Umbilical cord (tissue), 2 donors: ENCODE results near the gene COL15A1. TPM values are rescaled to one million over a fixed set of nuclear protein-coding genes. Genes with fewer than 3 reads are reported as not detected.

Source experiments
- DNase-seq: peaks from one replicate; pipeline ENCODE4 v3.0.0-alpha.2; 2015; ENCODE audit warnings: low spot score
- total RNA-seq: library from RNA; depleted of rRNA; stranded (reverse); fragments of >200 nt; gene quantifications from one replicate; pipeline ENCODE4 v1.2.3, GENCODE V29; 2014; ENCODE audit warnings: low replicate concordance; ENCODE audit not compliant: insufficient read depth

COL15A1 gene
- total RNA-seq, 1 donor from 2014 or later, result 348 TPM

- DNase-seq, result no peak
These were observed 71.7 kb downstream of the COL15A1 start for GRCh38 chr9:99015448-99015847.

GRCh38 chr9:99015890-99016289 is 72.2 kb downstream of the COL15A1 start:
- DNase-seq, result no peak

- no peak for DNase-seq
These were observed 73.1 kb downstream of the COL15A1 start for GRCh38 chr9:99016681-99017387.

- DNase-seq, result no peak
These were observed 74.9 kb downstream of the COL15A1 start for GRCh38 chr9:99018653-99019052.

GRCh38 chr9:99019510-99020331 is 76.0 kb downstream of the COL15A1 start:
- DNase-seq, result peak; percentile 92

GRCh38 chr9:99020786-99021436 is 77.2 kb downstream of the COL15A1 start:
- DNase-seq, result no peak

GRCh38 chr9:99021512-99021911 is 77.8 kb downstream of the COL15A1 start:
- DNase-seq, result no peak

GRCh38 chr9:99023231-99023630 is 79.5 kb downstream of the COL15A1 start:
- no peak for DNase-seq

GRCh38 chr9:99023831-99024230 is 80.1 kb downstream of the COL15A1 start:
- peak; percentile 51 for DNase-seq

- no peak for DNase-seq
These were observed 81.3 kb downstream of the COL15A1 start for GRCh38 chr9:99024959-99025358.

- DNase-seq, result no peak
These were observed 82.0 kb downstream of the COL15A1 start for GRCh38 chr9:99025616-99026270.

- DNase-seq, result peak; percentile 70
These were observed 82.7 kb downstream of the COL15A1 start for GRCh38 chr9:99026271-99026955.

- no peak for DNase-seq
These were observed 83.2 kb downstream of the COL15A1 start for GRCh38 chr9:99026956-99027298.

GRCh38 chr9:99027443-99027842 is 83.7 kb downstream of the COL15A1 start:
- no peak for DNase-seq

GRCh38 chr9:99029083-99029645 is 85.5 kb downstream of the COL15A1 start:
- DNase-seq, result no peak

GRCh38 chr9:99030092-99030511 is 86.4 kb downstream of the COL15A1 start:
- peak; percentile 83 for DNase-seq

- DNase-seq, result no peak
These were observed 87.0 kb downstream of the COL15A1 start for GRCh38 chr9:99030610-99031109.

- no peak for DNase-seq
These were observed 87.6 kb downstream of the COL15A1 start for GRCh38 chr9:99031319-99031718.

GRCh38 chr9:99031994-99032393 is 88.3 kb downstream of the COL15A1 start:
- no peak for DNase-seq

- no peak for DNase-seq
These were observed 90.4 kb downstream of the COL15A1 start for GRCh38 chr9:99034149-99034548.

- DNase-seq, result no peak
These were observed 91.6 kb downstream of the COL15A1 start for GRCh38 chr9:99035313-99035712.
